HUES48 (cell line): ENCODE measurements around the gene C19orf53.

Experiments
- H3K27ac ChIP-seq: one replicate; pipeline ENCODE4 v1.7.0; 2013; ENCODE audit warnings: low read depth, low read length, inconsistent platforms
- H3K27me3 ChIP-seq: 2 replicates; pipeline ENCODE4 v1.6.1; 2013; ENCODE audit warnings: mild to moderate bottlenecking, low read length; ENCODE audit not compliant: control insufficient read depth, insufficient read depth
- H3K36me3 ChIP-seq: 2 replicates; pipeline ENCODE4 v1.6.1; 2013; ENCODE audit warnings: low read length; ENCODE audit not compliant: control insufficient read depth, insufficient read depth
- H3K4me1 ChIP-seq: 2 replicates; pipeline ENCODE4 v1.6.1; 2013; ENCODE audit warnings: mild to moderate bottlenecking, low read length; ENCODE audit not compliant: control insufficient read depth, insufficient read depth
- H3K4me3 ChIP-seq: 2 replicates; pipeline ENCODE4 v1.5.1; 2013; ENCODE audit warnings: mild to moderate bottlenecking, low read depth, low read length
- H3K9ac ChIP-seq: 2 replicates; pipeline ENCODE4 v1.6.1; 2013; ENCODE audit warnings: mild to moderate bottlenecking, low read depth, low read length, moderate library complexity
- H3K9me3 ChIP-seq: 2 replicates; pipeline ENCODE4 v1.6.1; 2013; ENCODE audit warnings: low read length; ENCODE audit not compliant: control insufficient read depth, insufficient read depth

The C19orf53 gene

DNA sequence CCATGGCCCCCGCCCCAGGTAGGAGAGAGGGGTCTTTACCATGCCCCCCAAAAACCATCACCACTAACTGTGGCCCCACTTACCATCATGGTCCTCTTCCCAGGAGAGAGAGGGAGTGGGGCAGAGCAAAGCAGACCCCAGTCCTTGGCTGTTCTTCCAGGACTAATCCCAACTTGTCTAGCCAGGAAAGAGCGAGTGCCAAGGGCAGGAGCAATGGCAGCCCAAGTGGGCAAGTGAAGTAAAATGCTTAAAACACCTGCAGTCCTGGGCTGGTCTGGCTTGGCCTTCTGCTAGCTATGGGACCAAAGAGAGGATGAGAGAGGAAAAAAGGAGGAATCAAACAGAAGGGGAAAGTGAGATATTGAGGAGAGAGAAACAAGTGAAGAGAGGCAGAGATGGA lies 38.9 kb downstream of the C19orf53 start:
- no peak overlapping the region for H3K9ac ChIP-seq
- H3K27me3 ChIP-seq, result no peaks in the 10 kb centered on the region
- no peak overlapping the region for H3K4me3 ChIP-seq
- no peak overlapping the region for H3K27ac ChIP-seq
- H3K36me3 ChIP-seq, result peaks cover 51% of the 10 kb centered on the region
- no peaks in the 10 kb centered on the region for H3K9me3 ChIP-seq
- no peaks in the 10 kb centered on the region for H3K4me1 ChIP-seq

DNA sequence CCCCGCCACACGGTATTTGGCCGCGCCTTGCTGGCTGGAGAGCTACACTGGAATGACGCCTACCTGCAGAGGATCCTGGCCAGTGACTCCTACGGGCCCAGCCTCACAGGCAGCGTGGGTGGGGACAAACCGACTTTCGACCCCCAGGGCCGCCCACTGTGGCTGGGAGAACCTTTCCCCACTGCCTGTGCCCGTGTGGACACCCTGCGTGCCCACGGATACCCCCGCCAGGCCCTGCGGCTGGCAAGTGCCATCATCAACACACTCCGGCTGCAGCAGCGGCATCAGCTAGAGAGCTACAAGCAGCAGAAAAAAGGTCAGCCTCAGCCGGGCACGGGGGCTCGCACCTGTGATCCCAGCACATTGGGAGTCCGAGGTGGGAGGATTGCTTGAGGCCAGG lies 40.3 kb downstream of the C19orf53 start:
- Histone ChIP-seq H3K9me3 (no peaks in the 10 kb centered on the region), H3K9ac (no peak overlapping the region), H3K4me3 (no peak overlapping the region), H3K4me1 (no peaks in the 10 kb centered on the region), H3K27me3 (no peaks in the 10 kb centered on the region), H3K36me3 (peaks cover 44% of the 10 kb centered on the region), H3K27ac (no peak overlapping the region)

DNA sequence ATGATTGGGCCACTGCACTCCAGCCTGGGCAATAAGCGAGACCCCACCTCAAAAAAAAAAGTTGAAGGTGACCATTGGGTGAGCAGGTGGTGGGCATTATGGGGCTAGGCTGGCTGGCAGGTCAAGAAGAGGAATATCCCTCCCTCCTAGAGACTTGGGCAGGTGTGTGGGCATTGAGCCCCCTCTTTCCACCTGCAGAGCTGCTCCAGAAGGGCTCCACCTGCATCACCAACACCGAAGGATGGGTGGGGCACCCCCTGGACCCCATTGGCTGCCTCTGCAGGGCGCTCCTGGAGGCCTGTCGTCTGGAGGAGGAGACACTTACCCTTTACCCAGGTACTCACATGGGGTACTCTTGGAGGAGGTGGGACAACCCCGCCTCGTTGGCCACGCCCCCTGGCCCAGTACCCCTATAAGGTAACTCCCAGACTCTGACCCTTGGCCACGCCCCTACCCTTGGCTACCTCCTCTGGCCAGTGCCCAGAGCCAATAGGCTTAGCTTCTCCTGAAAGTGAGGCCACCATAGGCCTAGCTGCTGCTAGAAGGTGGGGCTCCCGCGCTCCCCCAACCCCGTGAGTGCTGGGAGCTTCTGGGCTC lies 42.9 kb downstream of the C19orf53 start:
- Histone ChIP-seq H3K27ac (peak overlapping the region; percentile 92), H3K4me1 (no peaks in the 10 kb centered on the region), H3K36me3 (peaks cover 50% of the 10 kb centered on the region), H3K4me3 (peak overlapping the region; percentile 71), H3K9ac (peak overlapping the region; percentile 87), H3K27me3 (no peaks in the 10 kb centered on the region), H3K9me3 (no peaks in the 10 kb centered on the region)

DNA sequence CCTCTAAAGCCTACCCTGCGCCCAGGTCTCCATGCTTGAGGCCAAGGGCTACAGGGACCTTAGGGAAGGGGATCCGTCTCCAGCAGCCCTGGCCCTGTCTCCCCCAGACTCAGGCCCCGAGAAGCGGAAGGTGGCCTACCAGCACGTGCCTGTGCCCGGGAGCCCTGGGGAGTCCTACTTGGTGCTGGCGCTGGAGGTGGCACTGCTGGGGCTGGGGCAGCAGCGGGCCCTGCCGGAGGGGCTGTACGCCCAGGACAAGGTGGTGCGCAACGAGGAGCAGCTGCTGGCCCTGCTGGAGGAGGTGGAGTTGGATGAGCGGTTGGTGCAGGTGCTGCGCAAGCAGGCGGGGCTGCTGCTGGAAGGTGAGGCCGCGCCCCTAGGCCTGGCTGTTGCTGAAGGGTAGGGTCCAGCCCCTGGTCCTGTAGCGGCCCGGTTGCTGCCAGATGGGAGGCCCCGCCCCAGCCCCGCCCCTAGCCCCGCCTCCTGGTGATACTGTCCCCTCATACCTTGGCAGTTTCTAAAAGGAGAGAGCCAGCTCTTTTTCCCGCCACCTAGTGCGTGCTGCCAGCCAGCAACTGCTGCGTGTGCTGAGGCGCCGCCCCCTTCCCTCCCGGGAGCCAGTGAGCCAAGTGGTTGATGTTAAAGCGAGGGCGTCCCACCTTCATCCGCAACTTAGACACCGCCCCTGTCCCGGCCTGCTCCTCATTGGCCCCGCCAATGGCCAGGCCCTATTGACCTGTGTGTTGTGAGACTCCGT lies 43.5 kb downstream of the C19orf53 start:
- H3K9ac ChIP-seq, result peak overlapping the region; percentile 87
- no peaks in the 10 kb centered on the region for H3K9me3 ChIP-seq
- peaks cover 50% of the 10 kb centered on the region for H3K36me3 ChIP-seq
- no peaks in the 10 kb centered on the region for H3K27me3 ChIP-seq
- H3K4me3 ChIP-seq, result peak overlapping the region; percentile 71
- H3K27ac ChIP-seq, result peak overlapping the region; percentile 92
- no peaks in the 10 kb centered on the region for H3K4me1 ChIP-seq

DNA sequence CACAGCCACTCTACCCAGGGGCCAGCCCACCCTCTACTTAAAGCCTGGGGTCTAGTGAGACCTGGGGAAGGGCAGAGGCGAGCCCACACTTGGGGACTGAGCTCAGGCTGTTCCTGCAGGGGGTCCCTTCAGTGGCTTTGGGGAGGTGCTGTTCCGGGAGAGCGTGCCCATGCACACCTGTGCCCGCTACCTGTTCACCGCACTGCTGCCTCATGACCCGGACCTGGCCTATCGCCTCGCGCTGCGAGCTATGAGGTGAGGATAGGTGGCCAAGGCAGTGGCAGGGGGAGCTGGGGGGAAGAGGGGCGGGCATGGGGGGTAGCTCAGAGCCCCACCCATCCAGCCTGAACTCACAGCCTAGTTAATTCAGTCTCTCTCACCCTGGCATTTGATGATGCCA lies 45.0 kb downstream of the C19orf53 start:
- Histone ChIP-seq H3K27me3 (no peaks in the 10 kb centered on the region), H3K4me1 (no peaks in the 10 kb centered on the region), H3K36me3 (peaks cover 50% of the 10 kb centered on the region), H3K9me3 (no peaks in the 10 kb centered on the region), H3K9ac (no peak overlapping the region), H3K4me3 (no peak overlapping the region), H3K27ac (no peak overlapping the region)

DNA sequence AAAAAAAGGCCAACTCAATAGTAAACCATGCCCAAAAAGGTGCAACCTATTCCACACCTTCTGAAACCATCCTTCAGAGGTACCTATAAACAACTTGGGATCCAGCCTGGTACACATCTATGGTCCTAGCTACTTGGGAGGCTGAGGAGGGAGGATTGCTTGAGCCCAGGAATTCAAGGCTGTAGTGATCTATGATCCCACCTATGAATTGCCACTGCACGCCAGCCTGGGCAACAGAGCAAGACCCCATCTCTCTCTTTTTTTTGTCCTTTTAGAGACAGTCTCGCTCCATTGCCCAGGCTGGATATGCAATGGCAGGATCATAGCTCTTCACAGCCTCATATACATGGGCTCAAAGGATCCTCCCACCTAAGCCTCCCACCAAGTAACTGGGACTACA lies 47.0 kb downstream of the C19orf53 start:
- H3K27me3 ChIP-seq, result no peaks in the 10 kb centered on the region
- no peak overlapping the region for H3K4me3 ChIP-seq
- H3K4me1 ChIP-seq, result no peaks in the 10 kb centered on the region
- H3K36me3 ChIP-seq, result peaks cover 43% of the 10 kb centered on the region
- no peaks in the 10 kb centered on the region for H3K9me3 ChIP-seq
- no peak overlapping the region for H3K9ac ChIP-seq
- no peak overlapping the region for H3K27ac ChIP-seq

DNA sequence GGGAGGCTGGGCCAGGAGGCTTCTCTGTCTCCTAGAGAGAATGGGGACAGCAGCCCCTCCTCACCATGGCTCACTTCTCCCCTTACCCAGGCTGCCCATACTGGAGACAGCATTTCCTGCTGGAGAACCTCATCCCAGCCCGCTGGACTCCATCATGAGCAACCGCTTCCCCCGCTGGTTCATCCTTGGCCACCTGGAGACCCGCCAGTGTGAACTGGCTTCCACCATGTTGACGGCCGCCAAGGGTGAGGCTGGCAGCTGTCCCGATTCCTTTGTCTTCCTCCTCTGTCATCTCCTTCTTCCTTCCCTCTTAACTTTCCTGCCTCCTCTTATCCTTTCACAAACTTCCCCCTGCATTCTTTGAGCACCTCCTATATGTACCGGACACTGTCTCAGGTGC lies 49.0 kb downstream of the C19orf53 start:
- H3K36me3 ChIP-seq, result peaks cover 55% of the 10 kb centered on the region
- H3K9ac ChIP-seq, result no peak overlapping the region
- no peaks in the 10 kb centered on the region for H3K9me3 ChIP-seq
- H3K27ac ChIP-seq, result no peak overlapping the region
- no peaks in the 10 kb centered on the region for H3K4me1 ChIP-seq
- no peaks in the 10 kb centered on the region for H3K27me3 ChIP-seq
- no peak overlapping the region for H3K4me3 ChIP-seq

DNA sequence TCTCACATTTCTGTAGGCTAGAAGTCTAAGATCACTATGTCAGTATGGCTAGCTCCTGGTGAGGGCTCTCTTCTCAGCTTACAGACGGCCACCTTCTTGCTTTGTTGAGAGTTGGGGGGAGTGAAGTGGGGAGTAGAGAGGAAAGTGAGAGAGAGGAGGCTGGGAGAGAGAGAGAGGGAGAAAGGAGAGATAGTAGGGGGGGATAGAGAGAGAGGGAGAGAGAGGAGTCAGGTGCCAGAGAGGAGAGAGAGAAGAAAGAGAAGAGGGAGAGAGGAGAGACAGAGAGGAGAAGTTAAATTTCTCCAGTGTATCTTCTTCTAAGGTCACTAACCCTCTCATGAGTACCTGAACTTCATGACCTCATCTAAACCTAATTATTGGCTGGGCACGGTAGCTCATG lies 49.6 kb downstream of the C19orf53 start:
- Histone ChIP-seq H3K27me3 (no peaks in the 10 kb centered on the region), H3K27ac (no peak overlapping the region), H3K4me3 (no peak overlapping the region)

DNA sequence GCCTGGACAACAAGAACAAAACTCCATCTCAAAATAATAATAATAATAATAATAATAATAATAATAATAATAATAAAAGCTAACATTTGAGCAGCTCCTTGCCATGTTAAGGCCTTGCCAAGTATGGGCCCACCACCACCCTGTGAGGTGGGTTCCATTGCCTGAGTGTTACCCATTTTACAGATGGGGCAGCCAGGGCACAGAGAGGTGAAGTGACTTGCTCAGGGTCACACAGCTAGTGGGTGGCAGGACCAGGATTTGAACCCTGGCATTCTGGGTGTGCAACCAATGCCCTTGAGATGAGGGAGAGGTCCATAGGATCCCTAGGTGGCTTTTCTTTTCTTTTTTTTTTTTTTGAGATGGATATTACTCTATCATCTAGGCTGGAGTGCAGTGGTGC lies 50.4 kb downstream of the C19orf53 start:
- H3K4me1 ChIP-seq, result no peaks in the 10 kb centered on the region
- H3K36me3 ChIP-seq, result peaks cover 60% of the 10 kb centered on the region
- H3K27me3 ChIP-seq, result no peaks in the 10 kb centered on the region
- H3K27ac ChIP-seq, result no peak overlapping the region
- H3K9me3 ChIP-seq, result no peaks in the 10 kb centered on the region
- H3K4me3 ChIP-seq, result no peak overlapping the region
- H3K9ac ChIP-seq, result no peak overlapping the region

More for the DNA sequence above, 49.6 kb downstream of the C19orf53 start:
- H3K36me3 ChIP-seq, result peaks cover 62% of the 10 kb centered on the region
- H3K4me1 ChIP-seq, result no peaks in the 10 kb centered on the region
- no peak overlapping the region for H3K9ac ChIP-seq
- H3K9me3 ChIP-seq, result no peaks in the 10 kb centered on the region

DNA sequence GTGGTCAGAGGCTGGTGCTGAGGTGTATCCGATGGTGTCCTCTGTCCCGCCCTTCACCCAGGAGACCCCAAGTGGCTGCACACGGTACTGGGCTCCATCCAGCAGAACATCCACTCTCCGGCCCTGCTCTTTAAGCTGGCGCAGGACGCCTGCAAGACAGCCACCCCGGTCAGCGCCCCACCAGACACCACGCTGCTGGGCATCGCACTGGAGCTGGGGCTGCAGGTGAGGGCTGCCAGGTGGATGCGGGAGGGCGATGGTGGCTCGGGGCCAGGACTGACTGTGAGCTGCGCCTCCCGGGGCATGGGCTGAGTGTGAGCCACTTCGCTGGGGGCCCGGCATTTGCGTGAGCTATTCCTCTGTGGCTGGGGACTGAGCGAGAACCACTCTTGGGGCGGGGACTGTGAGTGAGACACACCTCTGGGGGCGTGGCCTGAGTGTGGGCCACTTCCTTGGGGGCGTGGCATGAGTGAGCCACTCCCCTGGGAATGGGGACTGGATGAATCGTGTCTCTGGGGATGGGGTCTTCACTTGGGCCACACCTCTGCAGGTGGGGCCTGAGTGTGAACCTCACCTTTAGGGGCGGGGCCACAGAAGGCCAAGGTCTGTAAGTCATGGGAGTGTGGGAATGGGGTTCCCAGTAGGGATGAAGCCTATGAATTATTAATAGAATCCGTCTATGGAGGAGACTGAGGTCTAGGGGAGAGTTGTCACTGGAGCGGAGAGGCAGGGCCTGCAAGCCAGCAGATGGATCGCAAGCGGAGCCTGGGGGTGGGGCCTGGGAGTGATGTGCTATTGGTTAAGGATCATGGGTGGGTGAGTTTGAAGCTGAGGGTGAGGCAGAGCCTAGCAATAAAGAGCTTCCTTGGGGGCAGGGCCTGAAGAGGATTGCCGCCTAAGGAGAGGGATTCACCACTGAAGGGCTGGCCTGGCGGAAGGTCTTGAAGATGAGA lies 51.5 kb downstream of the C19orf53 start:
- no peaks in the 10 kb centered on the region for H3K4me1 ChIP-seq
- peaks cover 60% of the 10 kb centered on the region for H3K36me3 ChIP-seq
- no peaks in the 10 kb centered on the region for H3K27me3 ChIP-seq
- no peak overlapping the region for H3K4me3 ChIP-seq
- H3K9ac ChIP-seq, result no peak overlapping the region
- peak overlapping the region; percentile 53 for H3K27ac ChIP-seq
- no peaks in the 10 kb centered on the region for H3K9me3 ChIP-seq
